GM21390 (cell line): ENCODE results near the gene FNBP1.
"Not testable (repeated sequence)": the region's sequence is repeated elsewhere in the genome, so short reads cannot be mapped to it uniquely, and the experiment has no call there.

ENCODE experiments used
- ATAC-seq: cut with Tn5 transposase; IDR thresholded peaks from one replicate; pipeline ENCODE4 v1.9.1; 2021; ENCODE audit not compliant: unreplicated experiment

FNBP1 gene

GRCh38 chr9:129995409-129996160, 47.4 kb downstream of the FNBP1 start:
- ATAC-seq = no peak

- ATAC-seq = no peak
Measured at GRCh38 chr9:129994882-129995281, 48.1 kb downstream of the FNBP1 start.

- ATAC-seq = not testable (repeated sequence)
Measured at GRCh38 chr9:129991139-129991538, 51.9 kb downstream of the FNBP1 start.

- ATAC-seq = no peak
Measured at GRCh38 chr9:129990269-129991010, 52.5 kb downstream of the FNBP1 start.

- ATAC-seq = no peak
Measured at GRCh38 chr9:129989740-129990139, 53.2 kb downstream of the FNBP1 start.

- no peak for ATAC-seq
Measured at GRCh38 chr9:129989362-129989708, 53.7 kb downstream of the FNBP1 start.

GRCh38 chr9:129988607-129989361, 54.2 kb downstream of the FNBP1 start:
- ATAC-seq = peak; percentile 65

- ATAC-seq = no peak
Measured at GRCh38 chr9:129987941-129988340, 55.0 kb downstream of the FNBP1 start.

GRCh38 chr9:129987047-129987446, 55.9 kb downstream of the FNBP1 start:
- no peak for ATAC-seq

GRCh38 chr9:129984589-129984988, 58.4 kb downstream of the FNBP1 start:
- not testable (repeated sequence) for ATAC-seq

GRCh38 chr9:129983891-129984290, 59.1 kb downstream of the FNBP1 start:
- no peak for ATAC-seq

- no peak for ATAC-seq
Measured at GRCh38 chr9:129981180-129981907, 61.6 kb downstream of the FNBP1 start.

GRCh38 chr9:129980224-129980623, 62.8 kb downstream of the FNBP1 start:
- not testable (repeated sequence) for ATAC-seq

GRCh38 chr9:129979071-129979745, 63.8 kb downstream of the FNBP1 start:
- ATAC-seq = no peak

- no peak for ATAC-seq
Measured at GRCh38 chr9:129972816-129973215, 70.2 kb downstream of the FNBP1 start.

GRCh38 chr9:129968690-129969485, 74.1 kb downstream of the FNBP1 start:
- ATAC-seq = no peak

GRCh38 chr9:129964901-129965734, 77.9 kb downstream of the FNBP1 start:
- no peak for ATAC-seq

GRCh38 chr9:129962889-129963703, 79.9 kb downstream of the FNBP1 start:
- peak; percentile 82 for ATAC-seq
